GM21786 (cell line): ENCODE data around the gene CAPN15.
"Not testable (repeated sequence)": the region's sequence is repeated elsewhere in the genome, so short reads cannot be mapped to it uniquely, and the experiment has no call there.

Experiments used
- ATAC-seq: cut with Tn5 transposase; IDR thresholded peaks from one replicate; pipeline ENCODE4 v1.9.1; 2021; ENCODE audit not compliant: unreplicated experiment

Gene CAPN15

GRCh38 chr16:527015-527903, at the start of gene CAPN15:
Gene CAPN15, plus strand, starts transcription at chr16:527712. Its CDS starts 19,127 bp downstream, at chr16:546839.
- peak; percentile 63 for ATAC-seq

GRCh38 chr16:478287-478686, 49.2 kb upstream of the CAPN15 start:
- ATAC-seq = not testable (repeated sequence)

GRCh38 chr16:482468-483185, 44.9 kb upstream of the CAPN15 start:
- no peak for ATAC-seq

- ATAC-seq = no peak
These were observed 44.0 kb upstream of the CAPN15 start for GRCh38 chr16:483341-484075.

- no peak for ATAC-seq
These were observed 37.9 kb upstream of the CAPN15 start for GRCh38 chr16:489606-490005.

- no peak for ATAC-seq
These were observed 36.7 kb upstream of the CAPN15 start for GRCh38 chr16:490768-491167.

GRCh38 chr16:491220-491919, 36.1 kb upstream of the CAPN15 start:
- ATAC-seq = no peak

- no peak for ATAC-seq
These were observed 35.2 kb upstream of the CAPN15 start for GRCh38 chr16:492211-492875.

- not testable (repeated sequence) for ATAC-seq
These were observed 32.8 kb upstream of the CAPN15 start for GRCh38 chr16:494676-495075.

GRCh38 chr16:495127-495748, 32.3 kb upstream of the CAPN15 start:
- no peak for ATAC-seq

- ATAC-seq = no peak
These were observed 31.2 kb upstream of the CAPN15 start for GRCh38 chr16:496097-496886.

GRCh38 chr16:497258-497657, 30.3 kb upstream of the CAPN15 start:
- no peak for ATAC-seq

GRCh38 chr16:499924-500323, 27.6 kb upstream of the CAPN15 start:
- ATAC-seq = no peak

- ATAC-seq = no peak
These were observed 26.8 kb upstream of the CAPN15 start for GRCh38 chr16:500709-501108.

- ATAC-seq = no peak
These were observed 25.2 kb upstream of the CAPN15 start for GRCh38 chr16:502179-502943.

GRCh38 chr16:503150-504071, 24.1 kb upstream of the CAPN15 start:
- no peak for ATAC-seq
